Choroid plexus epithelial cell (primary cell): ENCODE results near the gene MSRB1.
"Not testable (repeated sequence)": the region's sequence is repeated elsewhere in the genome, so short reads cannot be mapped to it uniquely, and the experiment has no call there.

ENCODE experiments used
- DNase-seq: peaks from one replicate; pipeline ENCODE4 v3.0.0-alpha.2; 2010; ENCODE audit warnings: low read depth
- H3K4me3 ChIP-seq: 2 replicates; pipeline ENCODE4 v1.5.1; 2011; ENCODE audit warnings: low read depth, mild to moderate bottlenecking, control low read depth, low read length, moderate library complexity
- CTCF ChIP-seq: conservative IDR thresholded peaks from 2 replicates; pipeline ENCODE4 v1.5.1; 2011; ENCODE audit warnings: low read depth, mild to moderate bottlenecking, control low read depth, inconsistent platforms, low read length, moderate library complexity

Gene MSRB1

DNA sequence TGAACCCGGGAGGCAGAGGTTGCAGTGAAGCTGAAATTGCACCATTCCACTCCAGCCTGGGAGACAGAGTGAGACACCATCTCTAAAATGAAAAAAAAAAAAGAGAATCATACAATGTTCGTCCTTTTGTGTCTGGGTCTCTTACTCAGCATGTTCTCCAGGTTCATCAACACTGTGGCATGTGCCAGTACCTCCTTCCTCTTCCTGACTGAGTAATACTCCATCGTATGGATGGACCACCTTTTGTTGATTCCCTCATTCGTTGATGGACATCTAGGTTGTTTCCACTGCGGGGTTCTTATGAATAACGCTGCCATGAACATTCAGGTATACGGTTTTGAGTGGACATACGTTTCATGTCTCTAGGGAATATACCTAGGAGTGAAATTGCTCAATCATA lies 20.6 kb downstream of the MSRB1 start:
- H3K4me3 ChIP-seq = no peak overlapping the region
- TF ChIP-seq CTCF = no peak
- no peak for DNase-seq

DNA sequence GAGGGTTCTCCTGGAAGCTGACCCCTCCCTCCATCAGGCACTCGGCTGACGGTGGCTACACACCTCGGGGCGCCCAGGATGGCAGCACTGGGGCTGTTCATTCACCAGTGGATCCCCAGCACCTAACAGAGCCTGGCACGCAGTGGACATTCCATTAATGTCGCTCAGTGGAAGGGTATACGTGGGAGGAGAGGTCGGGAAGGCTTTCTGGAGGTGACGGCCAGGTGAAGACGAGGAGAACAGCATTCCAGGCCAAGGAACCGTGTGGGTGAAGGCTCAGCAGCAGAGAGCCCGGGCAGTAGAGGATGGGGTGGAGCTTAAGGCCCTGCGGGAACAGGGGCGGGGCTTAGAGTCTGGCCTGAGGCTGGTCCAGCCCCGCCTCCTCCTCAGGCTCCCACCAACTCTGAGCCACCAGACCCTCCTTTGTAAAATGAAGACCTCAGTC lies 22.2 kb downstream of the MSRB1 start:
- no peak for TF ChIP-seq CTCF
- no peak overlapping the region for H3K4me3 ChIP-seq
- DNase-seq = peak; percentile 28

- H3K4me3 ChIP-seq, DNase-seq: not testable (repeated sequence)
Measured at GRCh38 chr16:1920122-1920521, 22.9 kb downstream of the MSRB1 start.

DNA sequence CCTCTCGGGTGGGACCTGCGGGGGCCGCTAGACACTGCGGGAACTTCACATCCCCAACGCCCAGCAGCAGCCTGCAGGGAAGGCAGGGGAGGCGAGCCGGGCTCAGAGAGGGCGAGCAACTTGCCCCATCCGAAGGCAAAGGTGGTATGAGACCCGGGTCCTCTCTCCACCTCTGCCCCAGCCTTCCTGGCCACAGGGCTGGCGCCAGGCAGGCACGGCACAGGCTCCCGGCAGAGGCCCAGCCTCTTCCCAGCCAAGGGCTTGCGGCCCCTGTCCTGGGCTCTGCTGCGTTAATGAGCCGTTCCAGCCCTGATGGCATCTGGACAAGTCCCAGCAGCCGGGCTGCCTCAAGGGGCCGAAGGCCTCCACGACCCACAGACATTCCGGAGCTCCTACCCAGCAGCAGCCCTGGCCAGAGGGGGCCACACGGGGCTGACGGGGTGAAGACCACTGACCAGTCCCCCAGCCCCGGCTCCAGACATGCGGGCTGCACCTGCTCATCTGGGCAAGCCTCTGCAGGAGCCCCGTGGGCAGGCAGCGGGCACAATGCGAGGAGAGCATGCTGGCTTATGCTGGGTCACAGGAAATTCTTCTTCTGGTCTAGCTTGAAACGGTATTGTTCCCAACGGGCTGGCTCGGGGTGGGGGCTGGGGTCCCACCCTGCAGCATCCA lies 23.5 kb downstream of the MSRB1 start:
- DNase-seq = no peak
- H3K4me3 ChIP-seq = no peak overlapping the region
- no peak for TF ChIP-seq CTCF

DNA sequence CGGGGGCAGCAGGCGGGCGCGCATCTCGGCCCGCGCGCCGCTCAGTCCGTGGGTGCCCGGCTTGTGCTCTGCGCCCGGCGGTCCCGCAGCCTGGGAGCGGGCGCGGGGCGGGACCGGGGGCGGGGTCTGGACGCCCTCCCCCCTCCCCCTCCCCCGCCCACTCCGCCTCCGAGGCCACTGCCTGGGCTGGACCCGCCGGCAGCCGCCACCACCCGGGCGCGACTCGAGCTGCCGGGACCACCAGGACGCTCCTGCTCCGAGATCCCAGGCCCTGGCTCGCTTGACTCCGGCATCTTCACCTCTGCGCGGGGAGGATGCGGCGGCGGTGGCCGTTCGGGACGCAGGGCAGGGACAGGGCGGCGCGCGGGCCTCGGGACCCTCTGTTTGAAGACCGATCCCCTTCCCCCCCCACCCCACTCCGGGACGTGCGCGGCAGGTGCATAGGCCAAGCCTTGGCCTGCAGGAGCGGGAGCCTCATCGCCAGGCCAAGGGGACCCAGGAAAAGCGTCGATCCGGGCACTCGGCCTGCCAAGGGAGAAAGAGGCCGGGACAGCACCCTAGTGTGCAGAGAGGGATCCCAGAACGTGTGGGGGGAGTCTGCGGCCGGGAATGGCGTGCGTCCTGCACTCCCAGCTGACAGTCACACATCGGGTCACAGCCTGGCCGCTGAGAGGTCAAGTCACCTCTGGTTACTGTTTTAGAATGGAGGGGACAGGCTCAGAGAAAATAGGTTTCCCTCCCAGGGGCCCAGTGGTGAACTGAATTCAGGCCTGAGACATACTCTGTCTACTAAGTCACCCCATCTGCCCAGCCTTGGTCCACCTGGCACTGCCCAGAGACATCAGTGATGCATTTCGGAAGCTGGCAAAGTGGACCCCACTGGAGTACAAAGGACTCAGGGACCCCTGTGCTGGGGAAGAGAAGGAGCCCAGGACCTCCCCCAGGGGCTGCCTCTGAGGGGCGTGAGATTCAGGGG lies 24.4 kb downstream of the MSRB1 start, which contains the start of gene HS3ST6:
TSS of gene HS3ST6 (minus strand) at position 65 of the 976 bp plus-strand sequence. CDS start 92 bp downstream, outside the sequence.
- TF ChIP-seq CTCF = no peak
- no peak within 1 kb of the TSS for H3K4me3 ChIP-seq
- DNase-seq = no peak

- H3K4me3 ChIP-seq = no peak overlapping the region
- DNase-seq = no peak
- no peak for TF ChIP-seq CTCF
Measured at GRCh38 chr16:1917665-1918350, 25.2 kb downstream of the MSRB1 start.

GRCh38 chr16:1917056-1917664 lies 25.8 kb downstream of the MSRB1 start:
- DNase-seq = no peak
- no peak for TF ChIP-seq CTCF

More at GRCh38 chr16:1917056-1917664, 25.8 kb downstream of the MSRB1 start:
- H3K4me3 ChIP-seq = no peak overlapping the region
